ENCODE data around the gene ZNF687. TPM values are rescaled to one million over a fixed set of nuclear protein-coding genes. Genes with fewer than 3 reads are reported as not detected.

Gene ZNF687
- polyA plus RNA-seq, 1 experiment = 19.8 TPM

DNA sequence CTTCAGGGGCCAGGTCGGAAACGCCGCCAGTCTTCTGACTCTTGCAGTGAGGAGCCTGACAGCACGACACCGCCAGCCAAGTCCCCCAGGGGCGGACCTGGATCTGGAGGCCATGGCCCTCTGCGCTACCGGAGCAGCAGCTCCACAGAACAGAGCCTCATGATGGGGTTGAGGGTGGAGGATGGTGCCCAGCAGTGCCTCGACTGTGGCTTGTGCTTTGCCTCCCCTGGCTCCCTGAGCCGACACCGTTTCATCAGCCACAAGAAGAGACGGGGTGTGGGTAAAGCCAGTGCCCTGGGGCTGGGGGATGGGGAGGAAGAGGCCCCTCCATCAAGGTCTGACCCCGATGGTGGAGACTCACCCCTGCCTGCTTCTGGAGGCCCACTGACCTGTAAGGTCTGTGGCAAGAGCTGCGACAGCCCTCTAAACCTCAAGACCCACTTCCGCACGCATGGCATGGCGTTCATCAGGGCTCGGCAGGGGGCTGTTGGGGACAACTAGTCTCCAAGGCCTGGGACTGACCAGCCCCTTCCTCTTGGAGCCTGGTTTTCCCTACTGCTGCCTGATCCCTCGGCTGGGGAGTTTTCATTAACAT is 8.7 kb downstream of the ZNF687 start:
- no peaks in the 10 kb centered on the region for H3K27me3 ChIP-seq (ENCODE audit: control insufficient read depth, insufficient read depth, low read length)
- CTCF ChIA-PET = interaction anchor here (0.9 kb wide), 1 partner anchor 39 kb away, joined by 3 read pairs; no protein-coding TSS in a partner anchor
- POLR2A ChIA-PET = no interaction called here
- peaks cover 66% of the 10 kb centered on the region for H3K36me3 ChIP-seq (ENCODE audit: control insufficient read depth, insufficient read depth, low read length)
- TF ChIP-seq, protein P1, sequence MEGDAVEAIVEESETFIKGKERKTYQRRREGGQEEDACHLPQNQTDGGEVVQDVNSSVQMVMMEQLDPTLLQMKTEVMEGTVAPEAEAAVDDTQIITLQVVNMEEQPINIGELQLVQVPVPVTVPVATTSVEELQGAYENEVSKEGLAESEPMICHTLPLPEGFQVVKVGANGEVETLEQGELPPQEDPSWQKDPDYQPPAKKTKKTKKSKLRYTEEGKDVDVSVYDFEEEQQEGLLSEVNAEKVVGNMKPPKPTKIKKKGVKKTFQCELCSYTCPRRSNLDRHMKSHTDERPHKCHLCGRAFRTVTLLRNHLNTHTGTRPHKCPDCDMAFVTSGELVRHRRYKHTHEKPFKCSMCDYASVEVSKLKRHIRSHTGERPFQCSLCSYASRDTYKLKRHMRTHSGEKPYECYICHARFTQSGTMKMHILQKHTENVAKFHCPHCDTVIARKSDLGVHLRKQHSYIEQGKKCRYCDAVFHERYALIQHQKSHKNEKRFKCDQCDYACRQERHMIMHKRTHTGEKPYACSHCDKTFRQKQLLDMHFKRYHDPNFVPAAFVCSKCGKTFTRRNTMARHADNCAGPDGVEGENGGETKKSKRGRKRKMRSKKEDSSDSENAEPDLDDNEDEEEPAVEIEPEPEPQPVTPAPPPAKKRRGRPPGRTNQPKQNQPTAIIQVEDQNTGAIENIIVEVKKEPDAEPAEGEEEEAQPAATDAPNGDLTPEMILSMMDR (IDR thresholded peaks at IDR 0.05; ENCODE audit: insufficient read depth, low read depth, low read length) = no peak
- no peak for DNase-seq (ENCODE audit: low read depth)
- H3K4me3 ChIP-seq (ENCODE audit: low read depth, low read length) = no peak overlapping the region

DNA sequence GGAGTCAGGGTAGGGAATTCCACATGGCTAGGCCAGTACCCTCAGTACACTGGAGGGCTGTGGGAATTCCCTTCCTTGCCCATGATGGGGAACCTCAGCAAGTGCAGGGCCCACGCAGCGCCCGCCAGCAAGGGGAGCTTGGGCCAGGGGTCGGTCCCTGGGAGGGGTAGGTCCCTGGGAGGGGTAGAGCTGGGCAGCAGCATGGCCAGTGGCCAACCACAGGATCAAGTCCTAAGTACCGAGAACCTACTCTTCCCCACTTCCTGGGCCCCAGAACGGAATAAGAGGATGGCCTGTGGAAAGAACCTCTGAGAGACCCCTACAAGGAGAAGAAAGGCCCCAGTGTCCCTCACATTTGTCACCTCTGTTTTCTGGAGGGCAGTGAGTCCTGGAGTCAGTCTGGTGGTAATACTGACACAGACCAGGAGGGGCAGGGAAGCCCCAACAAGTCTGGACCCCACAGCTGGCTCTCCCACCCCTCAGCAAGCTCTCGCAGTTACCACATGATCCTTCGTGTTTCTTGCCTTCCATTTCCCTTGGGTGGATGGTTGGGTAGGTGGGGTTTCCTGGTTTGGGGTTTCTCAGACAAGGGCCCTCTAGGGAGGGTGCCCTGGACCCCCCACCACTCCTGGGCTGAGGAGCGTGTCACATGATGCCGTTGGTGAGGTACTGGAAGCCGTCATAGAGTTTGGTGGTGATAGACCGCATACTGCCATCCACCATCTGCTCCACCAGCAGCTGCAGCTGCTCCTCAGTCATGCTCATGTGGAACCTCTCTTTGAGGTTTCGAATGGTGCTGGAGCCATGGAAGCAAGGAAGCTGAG is 10.3 kb downstream of the ZNF687 start:
- Histone ChIP-seq H3K4me3 (ENCODE audit: low read depth, low read length) (no peak overlapping the region), H3K27me3 (ENCODE audit: control insufficient read depth, insufficient read depth, low read length) (no peaks in the 10 kb centered on the region), H3K36me3 (ENCODE audit: control insufficient read depth, insufficient read depth, low read length) (peaks cover 58% of the 10 kb centered on the region)
- ChIA-PET CTCF (interaction anchor here (0.7 to 17.3 kb wide), 6 partner anchors 8 to 48 kb away, joined by 3 to 267 read pairs (median 4); no protein-coding TSS in a partner anchor), POLR2A (no interaction called here)
- DNase-seq (ENCODE audit: low read depth) = no peak
- TF ChIP-seq, protein P1 (IDR thresholded peaks at IDR 0.05; ENCODE audit: insufficient read depth, low read depth, low read length) = no peak

GRCh38 chr1:151293093-151293492 is 11.0 kb downstream of the ZNF687 start:
- TF ChIP-seq, protein P1 (IDR thresholded peaks at IDR 0.05; ENCODE audit: insufficient read depth, low read depth, low read length) = no peak
- peaks cover 53% of the 10 kb centered on the region for H3K36me3 ChIP-seq (ENCODE audit: control insufficient read depth, insufficient read depth, low read length)
- H3K4me3 ChIP-seq (ENCODE audit: low read depth, low read length) = no peak overlapping the region
- ChIA-PET POLR2A (no interaction called here), CTCF (interaction anchor here (0.7 to 17.3 kb wide), 5 partner anchors 8 to 47 kb away, joined by 3 to 267 read pairs (median 5); no protein-coding TSS in a partner anchor)
- H3K27me3 ChIP-seq (ENCODE audit: control insufficient read depth, insufficient read depth, low read length) = no peaks in the 10 kb centered on the region
- DNase-seq (ENCODE audit: low read depth) = no peak

DNA sequence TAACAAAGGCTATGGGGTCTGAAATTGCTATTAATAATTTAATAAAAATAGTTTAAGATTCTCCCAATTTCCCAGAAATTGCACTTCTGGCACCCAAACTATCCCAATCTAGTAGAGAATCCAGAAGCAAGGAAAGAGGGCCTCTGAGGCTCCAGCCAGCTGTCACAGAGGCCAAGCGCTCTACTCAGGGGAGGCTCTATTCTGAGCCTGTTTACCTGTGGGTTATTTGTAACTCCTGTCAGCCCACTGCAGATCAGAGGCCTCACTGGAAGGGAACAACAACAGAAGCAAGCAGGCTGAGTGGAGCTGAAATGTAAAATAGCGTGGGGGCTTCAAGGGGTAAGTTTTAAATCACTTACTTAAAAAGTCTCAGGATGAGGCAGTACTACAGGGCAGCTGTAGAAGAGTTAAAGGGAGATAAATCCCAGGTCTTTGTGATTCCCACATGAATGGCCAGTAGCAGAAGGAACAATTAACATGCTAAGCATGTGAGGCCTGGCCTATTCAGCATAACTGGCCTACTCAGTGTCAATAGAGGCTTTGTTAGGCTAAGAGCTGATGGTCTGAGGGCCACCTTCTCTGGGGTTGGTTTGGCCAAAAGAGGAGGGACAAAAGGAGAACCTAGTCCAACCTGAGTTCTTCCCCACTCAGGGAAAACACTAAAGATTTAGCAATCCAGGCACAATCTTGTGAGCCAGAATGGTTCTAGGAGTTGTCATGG is 12.8 kb downstream of the ZNF687 start:
- Histone ChIP-seq H3K4me3 (ENCODE audit: low read depth, low read length) (no peak overlapping the region), H3K36me3 (ENCODE audit: control insufficient read depth, insufficient read depth, low read length) (peaks cover 51% of the 10 kb centered on the region), H3K27me3 (ENCODE audit: control insufficient read depth, insufficient read depth, low read length) (no peaks in the 10 kb centered on the region)
- TF ChIP-seq, protein P1 (IDR thresholded peaks at IDR 0.05; ENCODE audit: insufficient read depth, low read depth, low read length) = no peak
- ChIA-PET CTCF (interaction anchor here (1.5 to 17.3 kb wide), 5 partner anchors 9 to 104 kb away, joined by 3 to 267 read pairs (median 5); partner anchors contain the start of gene PSMB4), POLR2A (no interaction called here)
- no peak for DNase-seq (ENCODE audit: low read depth)
